Measurements from ENCODE around the gene BPIFB4.
"Not testable (repeated sequence)": the region's sequence is repeated elsewhere in the genome, so short reads cannot be mapped to it uniquely, and the experiment has no call there.

The BPIFB4 gene

DNA sequence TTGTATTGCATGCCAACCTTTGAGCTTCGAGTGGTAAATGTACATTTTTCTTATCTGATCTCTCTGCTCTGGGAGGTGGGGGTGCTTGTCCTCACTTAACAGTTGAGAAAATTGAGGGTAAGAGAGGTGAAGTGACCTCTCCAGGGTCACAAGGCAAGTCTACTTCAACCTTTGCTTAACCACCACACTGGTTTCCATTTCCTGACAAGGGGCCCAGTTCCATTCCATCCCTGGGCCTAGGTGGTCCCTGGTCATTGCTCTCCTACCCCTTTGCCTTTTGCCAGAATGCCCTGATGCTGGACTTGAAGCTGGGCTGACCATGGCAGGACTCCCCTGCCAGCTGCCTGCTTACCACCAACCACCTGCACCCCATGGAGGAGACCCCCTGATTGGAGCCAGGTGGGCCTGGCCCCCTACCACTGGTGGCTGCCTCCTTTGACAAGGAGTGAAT lies 35.7 kb upstream of the BPIFB4 start:
- TF ChIP-seq, protein P1, sequence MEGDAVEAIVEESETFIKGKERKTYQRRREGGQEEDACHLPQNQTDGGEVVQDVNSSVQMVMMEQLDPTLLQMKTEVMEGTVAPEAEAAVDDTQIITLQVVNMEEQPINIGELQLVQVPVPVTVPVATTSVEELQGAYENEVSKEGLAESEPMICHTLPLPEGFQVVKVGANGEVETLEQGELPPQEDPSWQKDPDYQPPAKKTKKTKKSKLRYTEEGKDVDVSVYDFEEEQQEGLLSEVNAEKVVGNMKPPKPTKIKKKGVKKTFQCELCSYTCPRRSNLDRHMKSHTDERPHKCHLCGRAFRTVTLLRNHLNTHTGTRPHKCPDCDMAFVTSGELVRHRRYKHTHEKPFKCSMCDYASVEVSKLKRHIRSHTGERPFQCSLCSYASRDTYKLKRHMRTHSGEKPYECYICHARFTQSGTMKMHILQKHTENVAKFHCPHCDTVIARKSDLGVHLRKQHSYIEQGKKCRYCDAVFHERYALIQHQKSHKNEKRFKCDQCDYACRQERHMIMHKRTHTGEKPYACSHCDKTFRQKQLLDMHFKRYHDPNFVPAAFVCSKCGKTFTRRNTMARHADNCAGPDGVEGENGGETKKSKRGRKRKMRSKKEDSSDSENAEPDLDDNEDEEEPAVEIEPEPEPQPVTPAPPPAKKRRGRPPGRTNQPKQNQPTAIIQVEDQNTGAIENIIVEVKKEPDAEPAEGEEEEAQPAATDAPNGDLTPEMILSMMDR (IDR thresholded peaks at IDR 0.05; ENCODE audit: insufficient read depth, low read length, missing control alignments) = no peak
- no peak for DNase-seq (ENCODE audit: low read depth, low spot score)
- ChIA-PET CTCF (no interaction called here), POLR2A (no interaction called here)
- H3K4me3 ChIP-seq (ENCODE audit: low read depth, low read length) = no peak overlapping the region

DNA sequence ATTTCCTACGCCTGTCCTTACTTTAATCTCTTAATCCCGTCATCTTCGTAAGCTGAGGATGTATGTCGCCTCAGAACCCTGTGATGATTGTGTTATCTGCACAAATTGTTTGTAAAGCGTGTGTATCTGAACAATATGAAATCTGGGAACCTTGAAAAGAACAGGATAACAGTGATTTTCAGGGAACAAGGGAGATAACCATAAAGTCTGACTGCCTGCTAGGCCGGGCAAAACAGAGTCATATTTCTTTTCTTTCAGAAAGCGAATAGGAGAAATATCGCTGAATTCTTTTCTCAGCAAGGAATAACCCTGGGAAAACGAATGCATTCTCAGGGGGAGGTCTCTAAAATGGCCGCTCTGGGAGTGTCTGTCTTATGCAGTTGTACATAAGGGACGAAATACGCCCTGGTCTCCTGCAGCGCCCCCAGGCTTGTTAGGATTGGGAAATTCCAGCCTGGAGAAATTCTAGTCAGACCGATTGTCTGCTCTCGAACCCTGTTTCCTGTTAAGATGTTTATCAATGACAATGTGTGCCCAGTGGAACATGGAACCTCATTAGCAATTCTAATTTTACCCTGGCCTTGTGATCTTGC lies 34.2 kb upstream of the BPIFB4 start:
- CTCF ChIA-PET; DNase-seq (ENCODE audit: low read depth, low spot score); POLR2A ChIA-PET; H3K4me3 ChIP-seq (ENCODE audit: low read depth, low read length): not testable (repeated sequence)

DNA sequence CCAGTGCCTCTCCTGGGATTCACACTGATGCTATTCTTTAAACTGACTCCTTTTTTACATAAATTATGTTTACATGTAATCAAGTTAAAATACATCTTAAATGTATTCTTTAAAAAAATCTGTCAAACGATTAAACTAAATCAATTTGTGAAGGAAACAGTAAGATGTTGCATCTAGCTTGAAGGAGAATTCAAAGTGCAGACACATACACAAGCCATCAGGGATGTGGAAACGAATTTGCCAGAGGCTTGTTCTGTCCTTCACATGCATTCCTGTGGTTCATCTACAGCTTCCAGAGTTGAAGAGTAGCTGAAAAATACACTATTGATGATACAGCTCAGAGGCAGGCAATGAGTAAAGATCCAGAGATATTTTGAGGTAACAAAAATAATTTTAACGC lies 33.0 kb upstream of the BPIFB4 start:
- CTCF ChIA-PET = no interaction called here
- H3K4me3 ChIP-seq (ENCODE audit: low read depth, low read length) = no peak overlapping the region
- TF ChIP-seq, protein P1 (IDR thresholded peaks at IDR 0.05; ENCODE audit: insufficient read depth, low read length, missing control alignments) = no peak
- no peak for DNase-seq (ENCODE audit: low read depth, low spot score)
- POLR2A ChIA-PET = no interaction called here

DNA sequence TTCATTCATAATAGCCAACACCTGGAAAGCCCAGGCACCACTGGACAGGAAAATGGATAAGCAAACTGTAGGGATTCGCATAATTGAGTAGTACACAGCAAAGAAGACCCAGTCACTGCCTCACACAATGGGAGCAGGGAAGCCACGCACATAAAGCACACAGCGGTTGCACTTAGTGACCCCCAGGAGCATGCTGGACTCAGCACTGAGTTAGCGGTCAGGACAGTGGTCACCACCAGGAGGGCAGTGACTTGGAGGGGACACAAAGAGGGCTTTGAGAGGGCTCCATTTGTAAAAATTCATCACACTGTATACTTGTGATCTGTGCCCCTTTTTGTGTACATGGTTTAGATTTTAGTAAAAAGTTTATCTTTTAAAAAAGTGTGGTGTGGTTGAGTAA lies 28.1 kb upstream of the BPIFB4 start:
- POLR2A ChIA-PET = no interaction called here
- DNase-seq (ENCODE audit: low read depth, low spot score) = no peak
- CTCF ChIA-PET = no interaction called here
- H3K4me3 ChIP-seq (ENCODE audit: low read depth, low read length) = no peak overlapping the region
- TF ChIP-seq, protein P1 (IDR thresholded peaks at IDR 0.05; ENCODE audit: insufficient read depth, low read length, missing control alignments) = no peak

DNA sequence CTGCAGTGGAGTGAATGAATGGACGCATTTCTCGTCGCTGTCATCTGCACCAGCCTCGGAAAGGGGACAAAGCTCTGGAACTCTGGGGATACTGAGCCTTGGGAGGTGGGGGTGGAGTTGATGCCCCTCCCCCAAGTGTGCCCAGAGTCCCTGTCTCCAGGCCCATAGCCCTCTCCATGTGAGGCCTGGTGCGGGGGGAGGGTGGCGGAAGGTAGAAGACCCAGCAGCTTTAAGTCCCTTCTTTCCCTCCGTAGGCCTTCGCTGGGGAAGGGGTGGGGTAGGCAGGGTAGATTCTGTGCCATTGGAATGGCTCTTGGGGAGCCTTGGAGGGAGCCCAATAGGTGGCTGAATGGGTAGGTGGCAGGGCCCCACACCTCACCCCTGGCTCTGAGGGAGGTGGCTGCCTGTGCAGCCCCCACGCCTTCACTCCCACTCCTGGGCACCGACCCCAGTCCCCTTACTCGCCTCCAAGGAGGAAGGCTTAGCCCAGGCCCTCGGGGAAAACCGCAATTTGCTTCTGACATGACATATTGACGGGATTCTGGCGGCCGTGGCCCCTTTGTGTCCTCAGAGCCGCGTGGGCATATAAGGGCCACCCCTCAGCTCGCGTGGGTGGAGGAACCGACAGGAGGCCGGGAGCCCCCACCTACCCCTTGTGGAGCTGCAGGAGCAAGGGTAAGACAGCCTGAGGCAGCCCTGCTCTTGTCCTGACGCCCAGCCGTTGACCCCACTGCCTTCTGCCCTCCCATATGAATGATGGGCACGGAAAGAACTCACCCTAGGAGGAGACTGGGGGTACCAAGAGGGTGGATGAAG lies 25.9 kb upstream of the BPIFB4 start, which contains the start of gene BPIFB3:
TSS of gene BPIFB3 (plus strand) at position 613 of the 816 bp plus-strand sequence. CDS start 1,533 bp downstream, outside the sequence.
- TF ChIP-seq, protein P1 (IDR thresholded peaks at IDR 0.05; ENCODE audit: insufficient read depth, low read length, missing control alignments) = no peak
- no peak within 1 kb of the TSS for H3K4me3 ChIP-seq (ENCODE audit: low read depth, low read length)
- CTCF ChIA-PET = no interaction called here
- no peak for DNase-seq (ENCODE audit: low read depth, low spot score)
- POLR2A ChIA-PET = no interaction called here

DNA sequence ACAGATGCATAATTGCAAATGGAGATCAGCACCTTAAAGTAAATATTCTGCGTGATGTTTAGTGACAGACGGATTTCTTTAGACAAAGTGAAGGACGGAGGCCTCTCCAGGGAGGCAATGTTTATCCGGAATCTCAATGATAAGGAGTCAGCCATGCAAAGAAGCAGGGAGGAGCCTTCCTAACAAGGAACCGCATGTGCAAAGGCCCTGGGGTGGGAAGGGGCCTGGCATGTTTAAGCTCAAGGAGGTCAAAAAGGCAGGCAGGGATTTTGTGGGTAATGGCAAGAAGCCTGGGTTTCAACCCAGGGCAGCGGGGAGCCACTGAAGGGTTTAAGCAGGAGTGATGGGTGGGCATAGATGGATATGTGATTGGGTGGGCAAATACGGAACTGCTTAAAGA lies 25.1 kb upstream of the BPIFB4 start:
- H3K4me3 ChIP-seq (ENCODE audit: low read depth, low read length) = no peak overlapping the region
- DNase-seq (ENCODE audit: low read depth, low spot score) = no peak
- TF ChIP-seq, protein P1 (IDR thresholded peaks at IDR 0.05; ENCODE audit: insufficient read depth, low read length, missing control alignments) = no peak
- ChIA-PET CTCF (no interaction called here), POLR2A (no interaction called here)
